Measurements from ENCODE around the gene ADAM10.

ADAM10 gene

DNA sequence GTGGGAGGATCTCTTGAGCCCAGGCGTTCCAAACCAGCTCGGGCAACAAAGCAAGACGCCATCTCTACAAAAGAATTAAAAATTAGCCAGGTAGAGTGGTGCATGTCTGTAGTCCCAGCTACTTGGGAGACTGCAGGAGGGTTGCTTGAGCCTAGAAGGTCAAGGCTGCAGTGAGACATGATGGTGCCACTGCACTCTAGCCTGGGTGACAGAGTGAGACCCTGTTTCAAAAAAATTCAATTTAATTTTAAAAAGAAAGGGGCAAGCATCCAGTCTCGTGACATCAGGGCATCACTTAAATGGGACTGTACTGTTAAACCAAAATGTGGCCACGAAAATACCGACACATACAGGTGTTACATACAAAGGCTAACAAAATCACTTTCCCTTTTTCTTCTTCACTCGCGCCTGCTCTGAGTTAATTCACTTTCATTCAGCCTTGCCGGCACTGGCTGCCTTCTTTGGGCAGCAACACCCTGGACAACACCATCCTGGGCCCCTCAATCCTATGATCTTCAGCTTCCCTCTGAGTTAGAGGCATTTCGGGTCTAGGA lies 196.1 kb downstream of the ADAM10 start:
- DNase-seq (ENCODE audit: low read depth), result no peak
- TF ChIP-seq, protein P1, sequence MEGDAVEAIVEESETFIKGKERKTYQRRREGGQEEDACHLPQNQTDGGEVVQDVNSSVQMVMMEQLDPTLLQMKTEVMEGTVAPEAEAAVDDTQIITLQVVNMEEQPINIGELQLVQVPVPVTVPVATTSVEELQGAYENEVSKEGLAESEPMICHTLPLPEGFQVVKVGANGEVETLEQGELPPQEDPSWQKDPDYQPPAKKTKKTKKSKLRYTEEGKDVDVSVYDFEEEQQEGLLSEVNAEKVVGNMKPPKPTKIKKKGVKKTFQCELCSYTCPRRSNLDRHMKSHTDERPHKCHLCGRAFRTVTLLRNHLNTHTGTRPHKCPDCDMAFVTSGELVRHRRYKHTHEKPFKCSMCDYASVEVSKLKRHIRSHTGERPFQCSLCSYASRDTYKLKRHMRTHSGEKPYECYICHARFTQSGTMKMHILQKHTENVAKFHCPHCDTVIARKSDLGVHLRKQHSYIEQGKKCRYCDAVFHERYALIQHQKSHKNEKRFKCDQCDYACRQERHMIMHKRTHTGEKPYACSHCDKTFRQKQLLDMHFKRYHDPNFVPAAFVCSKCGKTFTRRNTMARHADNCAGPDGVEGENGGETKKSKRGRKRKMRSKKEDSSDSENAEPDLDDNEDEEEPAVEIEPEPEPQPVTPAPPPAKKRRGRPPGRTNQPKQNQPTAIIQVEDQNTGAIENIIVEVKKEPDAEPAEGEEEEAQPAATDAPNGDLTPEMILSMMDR (IDR thresholded peaks at IDR 0.05; ENCODE audit: control insufficient read depth, insufficient read depth, low read depth, low read length, missing control alignments), result no peak
- H3K4me3 ChIP-seq (ENCODE audit: control insufficient read depth, low read depth, low read length), result no peak overlapping the region

DNA sequence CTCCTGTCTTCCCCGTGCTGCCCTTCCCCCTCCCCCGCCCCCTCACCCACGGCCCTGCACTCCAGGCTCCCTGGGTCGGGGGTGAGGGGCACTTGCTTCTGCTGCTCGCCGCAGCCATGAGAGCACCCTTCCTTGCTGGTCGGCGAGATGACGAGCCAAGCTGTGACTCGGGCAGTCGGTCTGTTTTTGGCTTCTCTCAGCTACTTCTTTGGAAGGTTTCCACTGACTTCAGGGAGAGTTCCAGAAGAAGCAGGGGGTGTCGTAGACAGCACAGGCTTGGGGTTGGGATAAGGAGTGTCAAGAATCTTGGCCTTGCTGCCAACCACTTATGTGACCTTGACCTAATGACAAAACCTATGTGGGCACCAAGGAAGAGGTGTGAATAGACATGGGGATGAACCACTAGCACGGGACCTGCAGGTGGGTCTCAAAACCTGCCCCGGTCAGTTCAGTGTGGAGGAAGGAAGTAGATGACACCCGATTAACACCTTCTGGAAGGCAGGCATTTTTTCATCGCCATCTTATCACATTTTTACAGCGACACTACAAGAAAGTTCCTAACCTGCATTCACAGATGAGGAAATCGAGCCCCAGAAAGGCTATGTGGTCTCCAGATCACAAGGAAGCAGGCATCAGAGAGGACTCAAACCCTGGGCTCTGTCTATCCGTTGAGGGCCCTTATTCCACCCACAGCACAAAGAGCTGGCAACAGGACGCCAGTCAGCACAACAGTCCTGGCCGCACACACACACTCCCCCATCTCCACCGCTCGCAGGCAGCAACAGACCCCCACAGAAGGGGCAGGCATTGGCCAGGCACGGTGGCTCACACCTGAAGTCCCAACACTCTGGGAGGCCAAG lies 196.8 kb downstream of the ADAM10 start:
- TF ChIP-seq, protein P1 (IDR thresholded peaks at IDR 0.05; ENCODE audit: control insufficient read depth, insufficient read depth, low read depth, low read length, missing control alignments), result no peak
- DNase-seq (ENCODE audit: low read depth), result no peak
- no peak overlapping the region for H3K4me3 ChIP-seq (ENCODE audit: control insufficient read depth, low read depth, low read length)

- H3K4me3 ChIP-seq (ENCODE audit: control insufficient read depth, low read depth, low read length), result peak overlapping the region; percentile 16
- peak; percentile 91 for DNase-seq (ENCODE audit: low read depth)
- TF ChIP-seq, protein P1 (IDR thresholded peaks at IDR 0.05; ENCODE audit: control insufficient read depth, insufficient read depth, low read depth, low read length, missing control alignments), result no peak
Measured at GRCh38 chr15:58551764-58552504, 197.6 kb downstream of the ADAM10 start.

- DNase-seq (ENCODE audit: low read depth), result no peak
- no peak overlapping the region; the same call in 1 of the 2 replicates for H3K4me3 ChIP-seq (ENCODE audit: control insufficient read depth, low read depth, low read length)
- TF ChIP-seq, protein P1 (IDR thresholded peaks at IDR 0.05; ENCODE audit: control insufficient read depth, insufficient read depth, low read depth, low read length, missing control alignments), result no peak
Measured at GRCh38 chr15:58551084-58551763, 198.3 kb downstream of the ADAM10 start.

- no peak overlapping the region for H3K4me3 ChIP-seq (ENCODE audit: control insufficient read depth, low read depth, low read length)
- no peak for DNase-seq (ENCODE audit: low read depth)
- TF ChIP-seq, protein P1 (IDR thresholded peaks at IDR 0.05; ENCODE audit: control insufficient read depth, insufficient read depth, low read depth, low read length, missing control alignments), result no peak
Measured at GRCh38 chr15:58549785-58550074, 199.8 kb downstream of the ADAM10 start.

GRCh38 chr15:58549013-58549784 lies 200.3 kb downstream of the ADAM10 start:
- no peak for DNase-seq (ENCODE audit: low read depth)

More at GRCh38 chr15:58549013-58549784, 200.3 kb downstream of the ADAM10 start:
- TF ChIP-seq, protein P1 (IDR thresholded peaks at IDR 0.05; ENCODE audit: control insufficient read depth, insufficient read depth, low read depth, low read length, missing control alignments), result no peak
- no peak overlapping the region for H3K4me3 ChIP-seq (ENCODE audit: control insufficient read depth, low read depth, low read length)
